H9 (cell line): ENCODE data around the gene ROBO1. TPM values are rescaled to one million over a fixed set of nuclear protein-coding genes. Genes with fewer than 3 reads are reported as not detected.

Source experiments
- DNase-seq: peaks from one replicate; pipeline ENCODE4 v3.0.0-alpha.2; 2017
- H2AFZ ChIP-seq: one replicate; pipeline ENCODE4 v1.6.1; 2013; ENCODE audit warnings: mild to moderate bottlenecking, low read length, control low read depth, moderate library complexity
- H2AK5ac ChIP-seq: 2 replicates; pipeline ENCODE4 v1.6.1; 2013; ENCODE audit warnings: low read length, control low read depth, mixed read lengths; ENCODE audit not compliant: insufficient read length
- H2BK120ac ChIP-seq: one replicate; pipeline ENCODE4 v1.6.1; 2013; ENCODE audit warnings: low read depth, mild to moderate bottlenecking, low read length, control low read depth, inconsistent platforms; ENCODE audit not compliant: poor library complexity, severe bottlenecking
- H2BK12ac ChIP-seq: 2 replicates; pipeline ENCODE4 v1.6.1; 2013; ENCODE audit warnings: low read length, control low read depth, mixed read lengths, low read depth; ENCODE audit not compliant: insufficient read length
- H2BK15ac ChIP-seq: 2 replicates; pipeline ENCODE4 v1.6.1; 2013; ENCODE audit warnings: low read depth, low read length, control low read depth
- H2BK20ac ChIP-seq: one replicate; pipeline ENCODE4 v1.6.1; 2013; ENCODE audit warnings: low read depth, mild to moderate bottlenecking, low read length, control low read depth, inconsistent platforms; ENCODE audit not compliant: poor library complexity, severe bottlenecking
- H2BK5ac ChIP-seq: 2 replicates; pipeline ENCODE4 v1.6.1; 2013; ENCODE audit warnings: low read length, control low read depth, mixed read lengths; ENCODE audit not compliant: insufficient read length
- H3K14ac ChIP-seq: 2 replicates; pipeline ENCODE4 v1.6.1; 2013; ENCODE audit warnings: low read length, control low read depth; ENCODE audit not compliant: insufficient read depth
- H3K18ac ChIP-seq: 2 replicates; pipeline ENCODE4 v1.6.1; 2013; ENCODE audit warnings: low read depth, mild to moderate bottlenecking, mixed read lengths, low read length, control low read depth; ENCODE audit not compliant: insufficient read length
- H3K23ac ChIP-seq: 2 replicates; pipeline ENCODE4 v1.6.1; 2013; ENCODE audit warnings: low read length, control low read depth, mixed read lengths, low read depth; ENCODE audit not compliant: insufficient read length
- H3K23me2 ChIP-seq: 2 replicates; pipeline ENCODE4 v1.6.1; 2013; ENCODE audit warnings: low read depth, mild to moderate bottlenecking, mixed read lengths, low read length, control low read depth; ENCODE audit not compliant: insufficient read length, poor library complexity, severe bottlenecking
- H3K27ac ChIP-seq: 2 replicates; pipeline ENCODE4 v1.5.1; 2013; ENCODE audit warnings: low read length, control low read depth, mixed read lengths, low read depth; ENCODE audit not compliant: insufficient read length
- H3K27me3 ChIP-seq: 2 replicates; pipeline ENCODE4 v1.6.1; 2013; ENCODE audit warnings: low read length, control low read depth, inconsistent platforms; ENCODE audit not compliant: insufficient read depth
- H3K4ac ChIP-seq: 2 replicates; pipeline ENCODE4 v1.6.1; 2013; ENCODE audit warnings: low read depth, mild to moderate bottlenecking, control low read depth, inconsistent platforms, low read length, moderate library complexity
- H3K4me1 ChIP-seq: 2 replicates; pipeline ENCODE4 v1.6.1; 2013; ENCODE audit warnings: low read length, control low read depth, inconsistent platforms; ENCODE audit not compliant: insufficient read depth
- H3K4me2 ChIP-seq: 2 replicates; pipeline ENCODE4 v1.6.1; 2013; ENCODE audit warnings: low read length, control low read depth, mixed read lengths; ENCODE audit not compliant: insufficient read length, insufficient read depth
- H3K56ac ChIP-seq: 2 replicates; pipeline ENCODE4 v1.6.1; 2013; ENCODE audit warnings: low read depth, mild to moderate bottlenecking, mixed read lengths, low read length, control low read depth; ENCODE audit not compliant: insufficient read length
- H3K79me1 ChIP-seq: 2 replicates; pipeline ENCODE4 v1.6.1; 2013; ENCODE audit warnings: low read depth, mild to moderate bottlenecking, moderate library complexity, low read length, control low read depth, inconsistent platforms; ENCODE audit not compliant: insufficient read depth, poor library complexity, severe bottlenecking
- H3K79me2 ChIP-seq: 2 replicates; pipeline ENCODE4 v1.6.1; 2013; ENCODE audit warnings: low read length, control low read depth, inconsistent platforms; ENCODE audit not compliant: insufficient read depth
- H3K9ac ChIP-seq: 2 replicates; pipeline ENCODE4 v1.6.1; 2013; ENCODE audit warnings: low read length, control low read depth, mixed read lengths; ENCODE audit not compliant: insufficient read length; ENCODE audit errors: extremely low read depth
- H3K9me3 ChIP-seq: one replicate; pipeline ENCODE4 v1.6.1; 2013; ENCODE audit warnings: low read depth, low read length, inconsistent platforms; ENCODE audit not compliant: control insufficient read depth
- H3T11ph ChIP-seq: one replicate; pipeline ENCODE4 v1.6.1; 2013; ENCODE audit warnings: mild to moderate bottlenecking, low read length, control low read depth, inconsistent platforms
- H4K20me1 ChIP-seq: one replicate; pipeline ENCODE4 v1.6.1; 2013; ENCODE audit not compliant: control insufficient read depth, insufficient read length, insufficient read depth
- H4K5ac ChIP-seq: 2 replicates; pipeline ENCODE4 v1.6.1; 2013; ENCODE audit warnings: low read depth, mild to moderate bottlenecking, mixed read lengths, low read length, control low read depth; ENCODE audit not compliant: insufficient read length
- H4K8ac ChIP-seq: replicated peaks from 2 replicates; pipeline ENCODE4 v1.6.1; 2013; ENCODE audit warnings: low read length, control low read depth, mixed read lengths, low read depth; ENCODE audit not compliant: insufficient read length
- H4K91ac ChIP-seq: 2 replicates; pipeline ENCODE4 v1.6.1; 2013; ENCODE audit warnings: low read depth, mild to moderate bottlenecking, moderate library complexity, mixed read lengths, low read length, control low read depth; ENCODE audit not compliant: insufficient read length
- H3K27ac Mint-ChIP-seq, 3 experiments: 2 replicates in 2 of 3; 3 replicates in 1 of 3; pipeline ENCODE4 v1.8.0; 2020 to 2021; ENCODE audit warnings: mixed read lengths in 3 of 3, mild to moderate bottlenecking in 1 of 3, moderate library complexity in 1 of 3
- H3K27me3 Mint-ChIP-seq: 2 replicates; pipeline ENCODE4 v1.8.0; 2021; ENCODE audit warnings: low read depth, mild to moderate bottlenecking, moderate library complexity, mixed read lengths
- H3K36me3 Mint-ChIP-seq, 3 experiments: 2 replicates in 2 of 3; 3 replicates in 1 of 3; pipeline ENCODE4 v1.8.0; 2020 to 2021; ENCODE audit warnings: low read depth in 3 of 3, mixed read lengths in 3 of 3; ENCODE audit not compliant: insufficient read depth in 1 of 3
- H3K4me1 Mint-ChIP-seq, 2 experiments: 2 replicates each; pipeline ENCODE4 v1.8.0; 2020; ENCODE audit warnings: mixed read lengths in 2 of 2
- H3K4me3 Mint-ChIP-seq, 2 experiments: 2 replicates in 1 of 2; 3 replicates in 1 of 2; pipeline ENCODE4 v1.8.0; 2020 to 2021; ENCODE audit warnings: mild to moderate bottlenecking in 2 of 2, mixed read lengths in 2 of 2, moderate library complexity in 1 of 2
- H3K9me3 Mint-ChIP-seq, 2 experiments: 2 replicates in 1 of 2; 3 replicates in 1 of 2; pipeline ENCODE4 v1.8.0; 2020; ENCODE audit warnings: mild to moderate bottlenecking in 2 of 2, mixed read lengths in 2 of 2, moderate library complexity in 1 of 2
- WGBS: extraction: QIAGEN DNeasy Blood & Tissue Kit; methylation state at CpG from one replicate; pipeline ENCODE4 v1.1.7; 2013; ENCODE audit warnings: missing lambda C conversion rate, low lambda C conversion rate, mixed read lengths; ENCODE audit not compliant: insufficient read length; ENCODE audit errors: extremely low coverage; 5-methylcytosine and 5-hydroxymethylcytosine counted together
- total RNA-seq: library from RNA; stranded (reverse); gene quantifications from 2 replicates; pipeline ENCODE4 v1.2.1, GENCODE V29; 2021
- TF ChIP-seq, protein P1 (sequence below): fragments of 200-600 bp; sonication (generic); conservative IDR thresholded peaks from 3 replicates; pipeline ENCODE4 v1.8.0; 2021; ENCODE audit warnings: antibody characterized with exemption, mild to moderate bottlenecking

ROBO1 gene
- total RNA-seq, 1 experiment from 2014 or later: 62.7 TPM

DNA sequence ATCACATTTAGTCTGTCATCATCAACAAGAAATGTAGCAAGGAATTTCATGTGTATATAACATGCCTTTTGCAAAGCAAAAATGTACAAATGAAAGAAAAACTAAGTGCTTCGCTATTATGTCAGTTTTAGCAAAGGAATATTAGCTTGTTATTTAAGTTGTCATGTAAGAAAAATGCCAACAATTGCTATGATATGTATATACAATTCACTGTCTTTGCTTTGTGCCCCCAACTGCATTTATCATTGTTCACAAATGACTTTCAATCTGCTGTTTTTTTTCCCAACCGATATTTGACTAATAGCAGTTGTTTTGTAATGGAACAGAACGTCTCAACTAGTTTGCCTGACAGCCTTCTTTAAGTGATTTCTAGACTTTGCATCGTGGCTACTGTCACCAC is 207.1 kb downstream of the ROBO1 start:
- no CpG with 5 or more reads among the region's 4 CpGs for WGBS
- Histone ChIP-seq H3K14ac (no peak overlapping the region), H3K23me2 (no peaks in the 10 kb centered on the region), H3K79me1 (no peaks in the 10 kb centered on the region), H3K9ac (no peak overlapping the region), H2BK15ac (no peak overlapping the region), H2AK5ac (no peak overlapping the region), H2BK120ac (no peak overlapping the region), H3K23ac (no peak overlapping the region), H2BK12ac (no peak overlapping the region), H2BK20ac (no peak overlapping the region), H3K4me2 (no peak overlapping the region), H3T11ph (no peak overlapping the region), H3K79me2 (no peaks in the 10 kb centered on the region), H3K9me3 (no peaks in the 10 kb centered on the region), H3K4me1 (no peaks in the 10 kb centered on the region), H3K27me3 (no peaks in the 10 kb centered on the region), H4K91ac (no peak overlapping the region), H3K27ac (no peak overlapping the region), H4K8ac (no peak overlapping the region), H4K5ac (no peak overlapping the region), H2BK5ac (no peak overlapping the region), H4K20me1 (no peaks in the 10 kb centered on the region), H2AFZ (no peak overlapping the region), H3K4ac (no peak overlapping the region), H3K18ac (no peak overlapping the region), H3K56ac (no peak overlapping the region)
- DNase-seq: no peak
- no peaks in the 10 kb centered on the region for H3K4me1 Mint-ChIP-seq
- TF ChIP-seq, protein P1, sequence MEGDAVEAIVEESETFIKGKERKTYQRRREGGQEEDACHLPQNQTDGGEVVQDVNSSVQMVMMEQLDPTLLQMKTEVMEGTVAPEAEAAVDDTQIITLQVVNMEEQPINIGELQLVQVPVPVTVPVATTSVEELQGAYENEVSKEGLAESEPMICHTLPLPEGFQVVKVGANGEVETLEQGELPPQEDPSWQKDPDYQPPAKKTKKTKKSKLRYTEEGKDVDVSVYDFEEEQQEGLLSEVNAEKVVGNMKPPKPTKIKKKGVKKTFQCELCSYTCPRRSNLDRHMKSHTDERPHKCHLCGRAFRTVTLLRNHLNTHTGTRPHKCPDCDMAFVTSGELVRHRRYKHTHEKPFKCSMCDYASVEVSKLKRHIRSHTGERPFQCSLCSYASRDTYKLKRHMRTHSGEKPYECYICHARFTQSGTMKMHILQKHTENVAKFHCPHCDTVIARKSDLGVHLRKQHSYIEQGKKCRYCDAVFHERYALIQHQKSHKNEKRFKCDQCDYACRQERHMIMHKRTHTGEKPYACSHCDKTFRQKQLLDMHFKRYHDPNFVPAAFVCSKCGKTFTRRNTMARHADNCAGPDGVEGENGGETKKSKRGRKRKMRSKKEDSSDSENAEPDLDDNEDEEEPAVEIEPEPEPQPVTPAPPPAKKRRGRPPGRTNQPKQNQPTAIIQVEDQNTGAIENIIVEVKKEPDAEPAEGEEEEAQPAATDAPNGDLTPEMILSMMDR: no peak
- H3K36me3 Mint-ChIP-seq: no peaks in the 10 kb centered on the region
- no peaks in the 10 kb centered on the region for H3K9me3 Mint-ChIP-seq
- no peak overlapping the region for H3K27ac Mint-ChIP-seq
- H3K27me3 Mint-ChIP-seq: no peaks in the 10 kb centered on the region
- no peak overlapping the region for H3K4me3 Mint-ChIP-seq
